ENCODE data around the gene NOP16.
"Not testable (repeated sequence)": the region's sequence is repeated elsewhere in the genome, so short reads cannot be mapped to it uniquely, and the experiment has no call there.

The NOP16 gene

DNA sequence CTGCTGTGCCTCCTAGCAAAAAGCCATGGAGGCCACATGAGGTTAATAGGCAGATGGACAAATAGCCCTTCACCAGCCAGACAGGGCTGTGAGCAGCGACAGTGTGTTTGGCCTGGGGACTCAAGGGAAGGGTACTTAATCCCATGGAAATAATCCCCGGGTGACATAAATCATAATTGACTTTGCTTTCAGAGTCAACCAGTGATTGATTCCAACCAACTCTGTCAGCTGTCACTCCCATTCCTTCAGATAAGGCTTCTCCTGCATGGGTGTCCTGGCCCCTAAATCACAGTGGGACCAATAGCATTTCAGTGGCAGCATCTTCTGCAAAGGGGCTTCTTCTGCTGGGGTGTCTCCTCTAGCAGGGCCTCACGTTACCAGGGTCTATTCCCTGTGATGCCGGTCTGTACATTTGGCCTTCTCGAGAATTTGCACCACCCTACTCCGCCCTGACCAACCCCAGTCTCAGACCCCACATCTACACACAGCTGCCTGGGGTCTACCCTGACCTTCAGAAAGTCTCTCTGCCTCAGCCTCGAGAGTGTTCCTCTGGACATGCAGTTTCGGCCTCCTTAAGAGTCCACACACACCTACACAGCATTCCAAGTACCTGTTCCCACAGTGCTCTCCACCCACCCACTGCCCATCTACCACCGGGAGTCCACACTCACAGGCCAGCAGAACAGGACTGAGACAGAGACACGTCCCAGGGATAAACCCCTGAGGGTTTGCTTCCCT lies 24.3 kb upstream of the NOP16 start:
- no peak for DNase-seq (ENCODE audit: low read depth)
- H3K4me3 ChIP-seq (ENCODE audit: low read depth, low read length) = no peak overlapping the region

DNA sequence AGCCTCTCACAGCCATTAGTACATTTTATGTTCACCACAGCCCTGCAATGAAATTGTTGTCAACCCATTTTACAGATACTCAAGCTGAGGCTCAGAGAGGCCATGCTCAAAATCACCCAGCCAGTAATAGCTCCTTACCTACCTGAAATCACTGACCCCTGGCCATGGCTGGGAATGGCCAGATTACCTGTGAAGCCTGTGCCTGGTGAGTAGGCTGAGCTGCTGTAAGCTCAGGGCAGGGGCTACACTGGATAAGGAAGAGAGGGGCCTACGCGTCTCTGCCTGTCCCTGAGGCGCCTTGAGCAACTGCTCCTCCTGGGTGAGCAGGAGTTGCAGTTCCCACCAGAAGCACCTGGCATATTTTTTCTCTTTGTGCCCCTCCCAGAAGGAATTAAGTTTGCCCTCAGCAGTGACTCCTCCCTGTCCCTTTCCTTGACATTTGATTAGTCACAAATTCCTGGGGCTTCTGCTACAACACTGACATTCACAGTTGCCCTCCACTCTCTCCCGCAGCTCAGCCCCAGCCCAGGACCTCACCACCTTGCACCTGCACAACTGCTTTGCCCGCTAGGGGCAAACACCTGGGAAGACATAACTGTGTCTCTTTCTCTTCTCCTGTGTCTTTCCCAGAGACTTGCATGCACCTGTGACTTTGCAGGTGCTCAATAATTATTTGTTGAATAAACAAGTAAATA lies 22.2 kb upstream of the NOP16 start:
- DNase-seq (ENCODE audit: low read depth) = no peak
- no peak overlapping the region for H3K4me3 ChIP-seq (ENCODE audit: low read depth, low read length)

- DNase-seq (ENCODE audit: low read depth) = no peak
- no peak overlapping the region for H3K4me3 ChIP-seq (ENCODE audit: low read depth, low read length)
Measured at GRCh38 chr5:176409765-176410164, 21.4 kb upstream of the NOP16 start.

DNA sequence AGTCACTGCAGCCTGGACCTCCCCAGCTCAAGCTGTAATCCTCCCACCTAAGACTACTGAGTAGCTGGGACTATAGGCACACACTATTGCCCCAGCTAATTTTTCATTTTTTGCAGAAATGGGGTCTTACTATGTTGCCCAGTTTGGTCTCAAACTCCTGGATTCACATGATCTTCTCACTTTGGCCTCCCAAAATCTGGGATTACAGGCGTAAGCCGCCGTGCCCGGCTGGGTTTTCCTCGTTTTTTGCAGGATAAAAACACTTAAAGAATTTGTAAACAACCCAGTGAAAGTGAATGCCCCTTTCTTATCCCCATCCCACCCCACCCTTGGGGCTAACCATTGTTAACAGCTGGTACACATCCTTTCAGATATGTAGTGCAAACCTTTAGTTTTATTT lies 20.2 kb upstream of the NOP16 start:
- DNase-seq (ENCODE audit: low read depth) = no peak
- no peak overlapping the region for H3K4me3 ChIP-seq (ENCODE audit: low read depth, low read length)

- H3K4me3 ChIP-seq (ENCODE audit: low read depth, low read length); DNase-seq (ENCODE audit: low read depth): not testable (repeated sequence)
Measured at GRCh38 chr5:176408252-176408573, 19.8 kb upstream of the NOP16 start.

GRCh38 chr5:176407456-176408251 lies 19.3 kb upstream of the NOP16 start:
- H3K4me3 ChIP-seq (ENCODE audit: low read depth, low read length) = no peak overlapping the region
- DNase-seq (ENCODE audit: low read depth) = no peak

DNA sequence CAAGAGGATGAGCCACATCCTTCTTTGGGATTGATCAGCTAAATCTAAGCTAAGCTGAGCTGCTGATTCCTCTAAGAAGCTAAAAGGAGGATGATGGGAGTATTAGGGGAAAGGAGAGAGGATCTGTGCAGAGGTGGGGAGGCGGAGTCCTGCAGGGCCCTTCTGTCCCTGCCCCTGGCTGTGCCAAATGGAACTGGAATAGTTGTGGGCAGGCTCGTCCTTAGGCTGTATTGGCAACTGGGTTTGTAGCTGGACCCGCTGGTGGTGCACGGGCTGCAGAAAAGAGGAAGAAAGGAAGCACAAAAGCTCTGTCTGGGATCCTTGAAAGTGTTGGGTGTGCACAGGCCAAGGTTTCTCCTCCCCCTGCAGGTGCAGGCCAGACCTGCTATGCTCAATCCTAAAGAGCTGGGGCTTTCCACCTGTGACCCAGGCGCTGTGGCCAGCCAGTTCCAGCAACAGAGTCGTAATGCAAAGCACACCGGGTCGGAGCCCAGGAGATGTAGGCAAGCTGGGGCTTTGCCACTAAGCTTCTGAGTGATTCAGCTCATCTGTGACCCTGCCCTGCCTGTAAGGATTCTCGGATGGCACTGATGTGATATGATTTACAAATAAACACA lies 18.1 kb upstream of the NOP16 start:
- no peak overlapping the region for H3K4me3 ChIP-seq (ENCODE audit: low read depth, low read length)

GRCh38 chr5:176405656-176406435 lies 17.4 kb upstream of the NOP16 start:
- H3K4me3 ChIP-seq (ENCODE audit: low read depth, low read length) = no peak overlapping the region
- no peak for DNase-seq (ENCODE audit: low read depth)

More for the DNA sequence above, 18.1 kb upstream of the NOP16 start:
- DNase-seq (ENCODE audit: low read depth) = no peak

GRCh38 chr5:176401281-176402205 lies 13.1 kb upstream of the NOP16 start:
- no peak for DNase-seq (ENCODE audit: low read depth)
- H3K4me3 ChIP-seq (ENCODE audit: low read depth, low read length) = no peak overlapping the region

DNA sequence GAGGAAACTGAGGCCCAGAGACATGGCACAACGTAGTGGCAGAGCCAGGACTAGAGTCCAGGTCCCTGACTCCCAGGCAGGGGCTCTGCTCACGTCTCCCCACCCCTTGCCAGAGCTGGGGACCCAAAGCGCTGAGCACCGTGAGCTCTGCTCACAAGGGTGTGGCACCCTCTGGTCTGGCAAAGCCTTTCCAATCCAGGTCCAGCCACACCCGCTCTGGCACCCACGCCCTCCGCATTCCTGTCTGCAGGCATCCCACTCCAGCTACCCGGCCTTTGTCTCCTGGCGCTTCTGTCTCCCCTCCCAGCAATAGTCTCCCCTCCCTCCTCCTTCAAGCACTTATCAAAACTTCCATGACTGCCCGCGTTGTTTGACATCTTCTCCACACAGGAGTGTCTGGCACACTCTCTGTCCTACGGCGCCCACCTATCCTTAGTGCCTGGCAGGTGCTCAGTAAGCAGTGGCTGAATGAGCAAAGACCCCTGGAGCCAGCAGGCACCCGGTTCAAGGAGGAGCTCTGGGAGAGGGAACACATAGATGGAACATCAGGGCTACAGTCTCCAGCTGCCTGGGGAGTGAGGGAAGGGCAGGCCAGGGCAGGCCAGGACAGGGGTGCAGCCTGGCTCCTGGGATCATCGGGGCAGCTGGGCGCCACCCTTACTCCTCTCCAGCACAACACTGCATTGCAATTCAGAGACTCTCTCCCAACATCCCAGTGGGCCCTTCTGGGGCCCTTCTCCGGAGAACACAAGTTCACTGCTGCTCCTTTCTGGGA lies 12.2 kb upstream of the NOP16 start:
- DNase-seq (ENCODE audit: low read depth) = no peak

GRCh38 chr5:176397736-176398420 lies 9.5 kb upstream of the NOP16 start:
- no peak overlapping the region for H3K4me3 ChIP-seq (ENCODE audit: low read depth, low read length)
- no peak for DNase-seq (ENCODE audit: low read depth)

More for the DNA sequence above, 12.2 kb upstream of the NOP16 start:
- no peak overlapping the region for H3K4me3 ChIP-seq (ENCODE audit: low read depth, low read length)

DNA sequence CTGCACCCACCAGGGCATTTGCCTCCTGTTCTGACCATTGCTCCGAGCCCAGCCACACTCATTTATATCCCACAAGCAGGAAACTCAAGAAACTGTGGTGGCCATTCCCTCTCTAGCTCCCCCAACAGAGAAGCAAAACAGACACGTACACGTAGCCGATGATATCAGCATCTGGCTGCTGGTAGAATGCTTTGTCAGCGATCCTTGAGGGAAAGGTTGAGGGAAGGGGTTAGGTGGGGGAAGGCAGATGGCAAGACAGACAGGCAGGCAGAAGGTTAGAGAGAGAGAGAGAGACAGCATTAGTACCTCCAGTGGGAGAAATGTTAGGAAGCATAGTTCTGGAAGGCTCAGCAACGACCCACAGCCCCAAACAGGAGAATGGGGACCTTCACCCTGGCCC lies 7.9 kb upstream of the NOP16 start:
- no peak overlapping the region for H3K4me3 ChIP-seq (ENCODE audit: low read depth, low read length)
- DNase-seq (ENCODE audit: low read depth) = no peak

GRCh38 chr5:176394881-176395675 lies 6.7 kb upstream of the NOP16 start:
- DNase-seq (ENCODE audit: low read depth) = no peak
- H3K4me3 ChIP-seq (ENCODE audit: low read depth, low read length) = no peak overlapping the region

- DNase-seq (ENCODE audit: low read depth) = no peak
- no peak overlapping the region for H3K4me3 ChIP-seq (ENCODE audit: low read depth, low read length)
Measured at GRCh38 chr5:176394096-176394495, 5.7 kb upstream of the NOP16 start.

DNA sequence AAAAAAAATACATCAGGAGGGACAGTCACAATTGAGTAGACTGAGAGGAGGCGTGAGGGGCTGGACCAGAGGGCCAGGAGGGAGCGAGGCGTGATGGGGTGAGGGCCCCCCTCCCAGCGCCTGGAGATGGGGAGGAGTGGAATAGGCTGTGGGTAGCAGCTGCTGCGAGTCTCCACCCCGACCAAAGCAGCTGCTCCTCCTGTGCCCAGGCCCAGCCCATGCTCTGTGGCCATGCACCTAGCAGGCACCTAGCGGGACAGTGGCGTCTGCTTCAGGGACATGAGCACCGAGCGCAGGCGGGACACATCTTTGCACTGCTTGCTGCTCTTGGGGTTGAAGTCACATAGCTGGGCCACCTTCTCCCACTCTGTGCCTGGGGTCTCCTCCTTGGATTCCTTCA lies 4.1 kb upstream of the NOP16 start:
- DNase-seq (ENCODE audit: low read depth) = no peak
- no peak overlapping the region for H3K4me3 ChIP-seq (ENCODE audit: low read depth, low read length)

DNA sequence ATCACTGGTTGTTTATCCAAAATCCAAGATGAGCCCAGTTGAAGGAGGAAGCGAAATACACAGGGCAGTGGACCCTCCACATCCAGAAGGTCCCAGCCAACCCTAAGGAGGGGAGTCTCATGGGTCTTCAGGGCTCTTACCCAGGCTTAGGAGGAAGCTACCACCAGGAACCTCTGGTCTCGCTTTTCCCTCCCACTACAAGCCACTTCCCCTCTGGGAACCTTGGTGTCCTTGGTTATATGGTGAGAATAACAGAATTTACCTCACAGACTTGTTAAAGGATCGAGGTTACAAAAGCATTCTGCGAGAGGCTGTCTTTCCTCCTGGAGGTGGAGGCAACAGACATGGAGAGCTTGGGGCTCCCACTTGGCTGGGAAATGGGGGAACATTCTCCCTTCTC lies 3.6 kb upstream of the NOP16 start:
- H3K4me3 ChIP-seq (ENCODE audit: low read depth, low read length) = no peak overlapping the region
- DNase-seq (ENCODE audit: low read depth) = no peak
